HG02610 (cell line): Measurements from ENCODE around the gene C17orf113.

Source experiments
- ATAC-seq: cut with Tn5 transposase; IDR thresholded peaks from one replicate; pipeline ENCODE4 v1.9.1; 2021; ENCODE audit warnings: mild to moderate bottlenecking, moderate library complexity; ENCODE audit not compliant: unreplicated experiment

The C17orf113 gene

DNA sequence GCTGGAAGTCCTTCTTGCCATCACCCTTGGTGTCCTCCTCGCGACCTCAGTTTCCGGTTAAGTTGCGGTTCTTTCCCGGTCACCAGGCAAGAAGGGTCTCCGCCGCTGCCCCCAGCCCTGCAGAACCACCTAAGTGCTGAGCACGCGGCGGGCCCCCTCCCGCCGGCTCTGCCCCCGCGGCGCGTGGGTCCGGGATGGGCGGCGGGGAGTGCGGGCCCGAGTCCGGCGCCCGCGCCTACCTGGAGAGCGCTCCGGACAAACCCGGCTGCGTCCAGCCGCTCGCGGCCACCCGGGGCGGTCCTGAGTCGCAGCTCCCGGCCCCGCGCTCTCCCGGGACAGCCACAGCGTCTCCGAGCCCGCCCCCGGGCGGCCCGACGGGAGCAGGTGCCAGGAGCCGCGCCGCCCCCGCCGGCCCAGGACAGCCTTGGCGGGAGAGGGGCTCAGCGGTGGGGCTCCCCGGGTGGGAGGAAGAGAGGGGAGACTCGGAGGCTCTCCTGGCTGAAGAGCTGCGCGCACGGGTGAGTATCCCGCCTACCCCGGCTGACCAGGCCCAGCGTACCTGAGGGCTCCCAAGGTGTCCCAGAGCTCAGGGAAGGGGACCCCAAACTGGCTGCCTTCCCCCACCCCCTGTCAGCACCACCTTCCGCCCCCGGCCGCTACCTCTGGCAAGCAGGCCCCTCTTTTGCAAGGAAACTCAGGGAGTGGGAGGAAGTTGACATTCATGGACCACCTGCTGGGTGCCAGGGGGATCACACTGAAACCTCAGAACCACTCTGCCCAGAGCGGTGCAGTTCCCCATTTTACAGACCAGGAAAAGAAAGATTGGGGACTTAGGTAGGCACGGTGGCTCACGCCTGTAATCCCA is 22.2 kb upstream of the C17orf113 start:
- no peak for ATAC-seq

DNA sequence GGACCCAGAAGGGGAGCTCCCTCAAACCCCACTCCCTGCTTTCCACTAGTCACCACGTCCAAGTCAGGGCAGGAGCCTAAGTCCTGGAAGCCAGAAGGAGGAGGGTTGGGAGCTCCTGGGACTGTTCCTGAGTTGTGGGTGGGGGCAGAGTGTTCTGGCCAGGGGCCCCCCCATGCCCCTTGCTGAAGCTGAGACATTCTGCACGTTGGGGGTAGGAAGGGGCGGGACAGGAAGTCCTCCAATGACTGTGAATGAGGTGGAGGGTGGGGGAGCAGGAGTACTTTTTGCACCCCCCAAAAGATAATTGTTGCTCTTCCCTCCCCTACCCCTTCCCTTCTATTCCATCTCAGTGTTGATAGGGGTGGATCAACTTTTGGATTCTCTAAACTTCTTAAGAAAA is 21.4 kb upstream of the C17orf113 start:
- ATAC-seq = no peak

DNA sequence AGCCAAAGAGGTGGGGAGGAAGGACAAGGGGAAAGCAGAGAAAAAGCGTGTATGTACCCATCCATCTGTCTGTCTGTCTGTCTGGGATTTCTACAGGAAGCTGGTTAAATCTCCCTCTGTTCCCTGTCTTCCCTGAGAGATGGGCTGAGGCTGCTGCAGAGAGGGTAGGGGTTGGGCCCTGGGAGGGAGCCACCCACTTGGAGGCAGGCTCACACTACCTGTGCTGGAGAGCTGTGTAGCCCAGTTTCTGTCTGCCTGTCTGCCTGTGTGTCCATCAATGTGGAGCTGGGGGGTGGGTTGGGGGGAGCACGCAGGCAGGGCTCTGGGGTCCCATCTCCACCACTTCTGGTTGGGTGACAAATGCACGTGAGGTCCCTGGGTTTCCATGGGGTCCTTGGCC is 18.6 kb upstream of the C17orf113 start:
- ATAC-seq = no peak

DNA sequence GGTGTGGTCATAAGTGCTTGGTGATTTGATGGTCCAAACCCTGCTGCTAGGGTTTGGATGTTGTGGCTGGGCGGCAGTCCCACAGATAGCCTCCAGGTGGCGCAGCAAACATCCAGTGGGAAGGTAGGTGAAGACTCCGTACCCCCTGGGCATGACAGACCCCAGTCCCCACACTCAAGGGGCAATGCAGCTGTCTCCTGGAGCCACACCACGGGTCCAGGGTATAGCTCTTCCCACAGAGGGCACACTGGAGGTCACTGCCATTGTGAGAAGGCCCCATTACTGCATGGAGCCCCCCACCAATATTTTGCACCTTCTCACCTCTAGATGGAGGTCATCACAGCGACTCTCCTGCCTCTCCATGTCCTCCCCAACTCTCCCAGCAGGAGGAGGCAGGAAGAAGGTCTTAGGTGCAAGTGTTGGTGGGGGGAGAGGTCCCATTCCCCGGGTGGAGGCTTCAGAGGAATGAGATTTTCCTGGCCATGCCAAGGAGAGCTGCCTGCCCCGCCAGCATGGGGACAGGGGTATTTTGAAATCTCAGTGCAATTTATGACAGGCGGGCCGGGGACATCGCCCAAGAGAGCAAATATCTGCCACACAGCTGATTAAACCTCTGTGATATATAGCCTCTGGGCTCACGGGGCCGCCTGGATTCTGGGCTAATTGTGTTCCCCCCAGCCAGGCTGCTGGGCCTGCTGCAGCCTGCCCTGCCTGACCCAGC is 17.1 kb upstream of the C17orf113 start:
- ATAC-seq = no peak

DNA sequence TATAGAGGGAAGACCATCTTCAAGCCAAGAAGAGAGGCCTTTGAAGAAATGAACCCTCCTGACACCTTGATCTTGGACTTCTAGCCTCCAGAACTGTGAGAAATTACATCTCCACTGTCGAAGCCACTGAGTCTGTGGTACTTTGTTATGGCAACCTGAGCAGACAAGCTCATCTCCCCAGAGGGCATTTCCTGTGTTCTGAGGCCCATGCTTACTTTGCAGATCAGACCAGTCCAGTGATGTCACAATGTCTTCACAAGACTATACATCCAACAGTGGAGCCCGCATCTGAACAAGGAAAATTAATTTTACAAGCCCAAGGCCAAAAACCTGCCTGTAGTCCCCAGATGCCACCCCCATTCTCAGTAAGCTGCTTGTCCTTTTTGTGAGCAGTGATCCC is 14.8 kb upstream of the C17orf113 start:
- ATAC-seq = no peak

DNA sequence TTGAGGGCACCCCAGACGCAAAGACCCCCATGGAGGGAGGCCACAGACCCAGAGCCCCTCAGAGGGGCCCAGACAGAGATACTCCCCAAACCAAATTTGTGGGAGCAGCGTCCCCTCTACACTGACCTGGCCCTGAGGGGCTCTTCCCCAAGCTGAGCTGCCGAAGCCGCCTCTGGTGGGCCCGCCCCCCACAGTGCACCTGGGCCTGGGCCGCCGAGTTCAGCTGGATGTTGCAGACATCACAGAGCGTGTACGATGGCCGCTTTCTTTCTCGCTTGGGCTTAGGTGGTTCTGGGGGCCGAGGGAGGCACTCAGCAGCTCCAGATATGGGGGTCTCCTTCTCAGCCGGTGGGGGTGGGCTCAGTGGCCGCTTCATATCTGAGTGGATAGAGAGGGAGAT is 12.3 kb upstream of the C17orf113 start:
- no peak for ATAC-seq

DNA sequence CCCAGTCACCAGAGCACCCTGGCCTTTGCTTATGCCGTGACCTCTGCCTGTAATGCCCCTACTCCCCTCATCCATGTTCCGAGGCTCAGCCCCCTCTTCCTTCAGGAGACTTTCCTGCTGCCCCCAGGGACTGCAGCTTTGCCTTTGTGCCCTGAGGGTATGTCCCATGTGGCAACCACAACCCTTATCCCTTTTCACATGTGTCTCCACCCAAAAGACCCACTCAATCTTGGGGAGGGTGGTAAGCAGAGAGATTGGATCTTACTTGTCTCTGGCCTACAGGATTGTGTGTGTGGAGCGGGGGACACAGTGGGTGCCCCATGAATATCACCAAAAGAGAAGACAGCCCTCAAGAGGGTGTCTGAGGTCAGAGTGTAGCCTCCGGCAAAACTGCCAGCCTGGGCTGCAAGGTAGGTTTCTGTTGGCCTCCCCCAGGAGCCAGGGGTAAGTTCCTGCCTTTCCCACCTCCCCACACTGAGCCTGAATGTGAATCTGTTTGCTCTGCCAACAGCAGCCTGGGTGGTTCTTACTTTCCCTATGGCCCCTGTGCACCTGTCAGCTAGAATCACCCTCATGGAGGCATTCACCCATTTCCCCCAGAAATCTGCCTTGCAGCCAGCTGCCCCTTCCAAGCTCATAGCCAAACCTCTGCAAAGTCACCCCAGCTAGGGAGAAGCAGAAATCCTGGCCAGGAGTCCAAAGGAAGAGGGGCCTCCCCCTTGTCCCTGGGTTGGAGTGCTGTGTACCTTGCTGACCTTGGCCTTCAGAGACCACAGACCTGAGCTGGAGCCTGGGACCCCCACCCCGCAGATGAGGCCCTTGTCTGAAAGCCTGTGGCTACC is 11.5 kb upstream of the C17orf113 start:
- no peak for ATAC-seq

DNA sequence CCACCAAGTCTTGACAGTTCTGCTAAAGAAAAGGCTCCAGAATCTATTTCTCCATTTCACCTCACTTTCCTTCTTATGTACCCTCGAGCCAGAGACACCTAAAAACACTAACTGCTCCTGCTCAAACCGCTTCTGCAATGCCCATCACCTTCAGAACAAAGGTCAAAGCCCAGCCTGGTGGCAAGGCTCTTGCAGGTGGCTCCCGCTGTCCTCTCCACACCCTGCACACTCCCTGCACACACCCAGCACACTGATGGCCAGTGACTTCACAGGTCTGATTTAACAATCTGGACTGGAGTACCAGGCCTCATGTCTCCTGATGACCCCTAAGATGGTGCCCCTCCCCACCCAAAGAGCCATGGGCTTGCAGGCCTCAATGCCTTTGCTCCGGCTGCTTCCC is 9.8 kb upstream of the C17orf113 start:
- ATAC-seq = no peak

DNA sequence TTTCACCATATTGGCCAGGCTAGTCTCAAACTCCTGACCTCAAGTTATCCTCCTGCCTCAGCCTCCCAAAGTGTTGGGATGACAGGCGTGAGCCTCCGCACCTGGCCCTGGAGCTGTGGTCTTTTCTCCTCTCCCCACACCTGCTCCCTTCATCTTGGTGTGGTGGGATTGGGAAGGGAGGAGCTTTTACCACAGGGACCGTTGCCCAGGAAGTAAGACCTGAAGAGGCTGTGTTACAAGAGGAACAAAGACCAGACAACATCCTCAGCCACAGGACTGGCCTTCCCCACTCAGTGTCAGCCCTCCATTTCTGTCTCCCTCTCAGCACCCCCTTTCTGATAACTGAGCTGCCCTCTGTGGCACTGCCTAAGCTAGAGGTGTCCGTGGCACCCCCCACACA is 9.4 kb upstream of the C17orf113 start:
- ATAC-seq = no peak

DNA sequence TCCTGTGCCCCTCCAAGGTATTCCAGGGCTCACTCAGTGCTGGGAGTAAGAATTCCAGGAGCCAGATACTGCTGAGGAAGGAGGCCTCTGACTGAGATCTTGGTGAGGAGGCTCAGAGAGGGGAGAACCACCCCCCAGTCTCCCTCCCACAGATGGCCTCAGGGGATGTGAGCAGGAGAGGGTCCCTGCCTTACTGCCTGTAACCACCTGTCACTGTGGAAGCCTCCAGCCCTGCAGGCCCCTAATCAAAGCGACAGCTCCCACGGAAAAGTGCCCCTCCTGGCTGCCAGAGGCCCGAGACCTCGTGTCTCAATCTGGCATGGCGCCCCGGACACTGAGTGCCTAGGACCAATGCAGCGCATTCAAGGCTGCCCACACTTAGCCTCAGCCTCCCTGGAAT is 7.7 kb upstream of the C17orf113 start:
- no peak for ATAC-seq

DNA sequence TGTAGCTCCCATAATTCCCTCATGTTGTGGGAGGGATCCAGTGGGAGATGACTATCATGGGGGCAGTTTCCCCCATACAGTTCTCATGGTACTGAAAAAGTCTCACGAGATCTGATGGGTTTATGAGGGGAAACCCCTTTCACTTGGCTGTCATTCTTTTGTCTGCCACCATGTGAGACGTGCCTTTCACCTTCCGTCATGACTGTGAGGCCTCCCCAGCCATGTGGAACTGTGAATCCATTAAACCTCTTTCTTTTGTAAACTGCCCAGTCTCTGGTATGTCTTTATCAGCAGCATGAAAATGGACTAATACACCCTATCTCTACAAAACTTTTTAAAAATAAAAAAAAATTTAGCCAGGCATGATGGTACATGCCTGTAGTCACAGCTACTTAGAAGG is 6.2 kb upstream of the C17orf113 start:
- ATAC-seq = no peak

DNA sequence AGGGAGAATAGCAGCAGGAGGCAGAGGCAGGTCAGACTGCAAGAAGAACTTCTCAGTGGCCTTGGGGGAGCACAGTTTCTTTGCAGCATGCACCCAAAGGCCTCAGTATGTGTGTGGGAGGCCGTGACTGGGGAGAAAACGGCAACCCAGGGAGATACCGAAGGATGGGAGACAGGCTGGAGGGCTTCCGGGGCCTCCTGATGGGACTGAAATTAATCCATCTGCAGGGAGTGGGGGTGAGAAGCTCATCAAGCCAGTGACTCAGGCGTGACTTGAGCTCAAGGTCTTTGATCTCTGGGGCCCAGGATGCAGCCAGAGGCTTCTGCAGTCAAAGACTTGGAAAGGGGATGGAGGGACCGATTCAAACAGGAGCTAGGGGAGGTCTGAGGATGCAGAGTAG is 5.1 kb upstream of the C17orf113 start:
- no peak for ATAC-seq

DNA sequence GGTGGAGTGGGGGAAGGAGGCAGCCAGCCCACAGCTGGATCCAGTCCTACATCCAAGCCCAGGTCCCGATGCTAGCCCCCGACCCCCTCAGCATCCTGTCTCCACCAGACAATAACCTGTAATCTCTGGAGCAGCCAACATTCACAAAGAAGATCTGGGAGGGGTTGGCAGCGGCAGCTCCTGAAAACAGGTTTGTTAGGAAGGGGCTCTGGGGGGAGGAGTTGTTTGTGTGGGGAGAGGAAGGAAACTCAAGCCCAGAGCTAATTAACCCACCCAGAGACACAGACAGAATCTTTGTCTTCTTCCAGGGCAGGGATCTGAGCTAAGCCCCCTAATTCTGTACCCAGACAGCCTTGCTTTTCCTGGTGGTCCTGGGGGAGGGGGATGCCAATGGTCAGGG is 4.6 kb upstream of the C17orf113 start:
- no peak for ATAC-seq

DNA sequence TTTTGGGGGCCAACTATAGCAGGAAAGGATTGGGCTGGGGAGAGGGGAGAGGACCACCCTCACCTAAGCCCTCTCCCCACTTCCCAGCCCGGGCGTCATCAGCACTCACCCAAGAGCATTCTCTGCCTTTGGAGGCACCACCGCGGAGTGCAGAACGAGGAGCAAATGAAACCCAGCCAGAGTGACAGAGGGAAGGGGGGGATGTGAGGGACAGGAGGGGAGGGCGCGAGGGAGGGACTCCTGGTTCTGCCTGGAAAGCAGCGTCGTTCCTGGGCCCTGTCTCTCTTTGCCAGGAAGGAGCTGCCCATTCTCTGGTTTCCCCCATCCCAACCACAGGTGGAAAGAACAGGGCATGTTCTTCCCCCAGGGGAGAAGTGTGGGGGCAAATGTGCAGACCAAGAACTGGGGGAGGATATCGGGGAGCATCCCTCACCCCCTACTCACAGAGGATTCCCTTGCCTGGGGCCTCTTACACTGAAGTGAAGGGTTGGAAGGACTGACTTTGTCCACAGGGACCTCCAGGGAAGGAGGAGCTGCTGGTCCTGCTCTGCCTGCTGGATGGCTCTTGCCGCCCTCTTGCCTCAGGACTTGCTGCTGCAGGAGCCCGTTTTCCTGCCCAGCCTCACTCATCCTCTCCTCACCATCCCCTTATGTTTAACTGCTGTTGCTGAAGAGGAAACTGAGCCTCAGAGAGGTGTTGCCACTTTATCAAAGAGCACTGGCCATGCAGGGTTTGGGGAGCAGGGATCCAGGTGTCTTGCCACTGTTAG is 3.5 kb upstream of the C17orf113 start:
- ATAC-seq = no peak

DNA sequence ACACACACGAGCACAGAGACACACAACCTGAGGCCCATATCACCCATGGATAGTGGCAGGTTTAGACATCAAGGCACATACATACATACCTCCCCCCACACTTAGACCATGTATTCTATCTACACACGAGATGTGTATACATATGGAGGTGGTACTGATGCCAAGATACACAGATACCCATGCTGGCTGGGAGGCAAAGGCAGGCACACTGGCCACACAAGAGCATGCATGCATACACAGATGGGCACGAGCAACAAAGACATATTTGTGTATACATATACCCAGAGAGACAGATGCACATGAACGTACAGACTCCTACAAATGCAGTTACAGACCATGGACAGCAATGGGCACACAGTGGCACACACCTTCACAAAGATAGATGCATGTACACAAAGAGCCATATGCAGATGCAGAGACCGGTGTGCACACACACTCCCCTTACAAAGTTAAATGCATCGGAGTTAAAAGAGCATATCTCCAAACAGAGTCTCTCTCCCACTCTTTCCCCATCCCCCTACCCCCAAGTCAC is 2.0 kb upstream of the C17orf113 start:
- ATAC-seq = no peak

DNA sequence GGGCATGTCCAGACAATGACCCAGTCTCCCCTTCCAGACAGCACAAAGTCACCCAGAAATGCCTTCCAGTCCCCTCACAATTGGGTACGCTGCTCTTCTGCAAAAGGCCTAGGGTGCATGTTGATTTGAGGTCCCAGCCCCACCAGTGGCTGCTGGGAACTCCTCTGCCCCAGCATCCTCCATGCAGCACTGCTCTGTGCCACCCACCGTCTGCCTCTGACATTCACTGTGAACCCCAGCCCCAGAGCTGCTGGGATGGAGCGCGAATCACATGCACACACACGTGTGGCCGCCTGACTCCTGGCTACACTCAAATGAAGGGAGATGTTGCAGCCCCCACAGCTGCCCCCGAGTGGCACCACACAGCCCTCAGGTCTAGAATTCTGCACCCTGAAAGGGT is 1.2 kb upstream of the C17orf113 start:
- no peak for ATAC-seq

DNA sequence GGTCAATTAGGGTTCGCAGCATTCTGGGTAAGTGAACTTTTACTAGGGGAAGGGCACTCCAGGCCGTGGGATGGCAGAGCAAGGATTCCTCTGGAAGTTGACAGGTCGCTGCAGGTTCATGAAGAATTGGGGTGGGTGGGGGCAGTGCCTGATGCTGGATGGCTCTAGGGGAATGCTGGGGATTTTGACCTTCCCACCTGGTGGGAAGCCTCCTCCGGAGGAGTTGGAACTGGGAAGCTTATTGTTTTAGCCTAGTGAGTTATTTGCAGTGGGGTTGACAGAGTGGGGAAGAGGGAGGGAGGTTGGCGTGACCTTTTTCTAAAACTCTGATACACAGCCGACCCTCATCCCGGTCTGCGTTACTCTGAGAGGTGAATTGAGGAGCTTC is 606 bp upstream of the C17orf113 start:
- ATAC-seq = no peak

DNA sequence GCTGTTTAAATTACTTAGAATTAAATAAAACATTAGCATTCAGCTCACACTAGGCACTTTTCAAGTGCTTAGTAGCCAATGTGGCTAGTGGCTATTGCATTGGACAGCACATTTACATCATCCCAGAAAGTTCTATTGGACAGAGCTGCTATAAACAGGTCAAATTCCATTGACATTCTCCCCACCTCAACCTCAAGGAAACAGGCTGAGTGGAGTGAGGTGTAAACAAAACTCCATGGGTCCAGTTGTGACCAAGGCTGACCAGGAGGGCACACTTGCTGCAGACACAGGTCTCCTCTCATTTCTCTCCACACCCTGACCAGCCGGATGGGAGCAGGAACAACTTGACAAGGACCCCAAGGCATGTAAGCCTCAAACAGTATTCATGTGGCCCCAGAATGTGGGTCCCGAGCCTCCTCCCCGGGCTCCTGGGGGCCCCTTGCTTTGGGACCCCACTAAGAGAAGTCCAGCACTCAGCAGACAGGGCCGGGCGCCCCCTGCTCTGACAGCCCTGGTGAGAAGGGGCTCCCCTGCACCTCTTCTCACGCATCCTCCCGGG is 488 bp downstream of the C17orf113 start:
- no peak for ATAC-seq

DNA sequence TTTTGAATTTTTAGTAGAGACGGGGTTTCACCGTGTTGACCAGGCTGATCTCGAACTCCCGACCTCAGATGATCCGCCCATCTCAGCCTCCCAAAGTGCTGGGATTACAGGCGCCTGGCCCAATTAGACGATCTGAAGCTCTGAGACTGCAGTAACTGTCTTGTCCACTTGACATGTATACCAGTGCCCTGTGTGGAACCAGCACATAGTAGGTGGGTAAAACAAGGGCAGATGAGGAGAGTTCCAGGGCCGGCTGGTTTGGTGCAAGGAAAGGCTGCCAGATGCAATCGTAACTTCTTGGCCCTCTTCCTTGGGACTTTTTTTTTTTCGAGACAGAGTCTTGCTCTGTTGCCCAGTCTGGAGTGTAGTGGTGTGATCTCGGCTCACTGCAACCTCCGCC is 3.1 kb downstream of the C17orf113 start:
- ATAC-seq = no peak

DNA sequence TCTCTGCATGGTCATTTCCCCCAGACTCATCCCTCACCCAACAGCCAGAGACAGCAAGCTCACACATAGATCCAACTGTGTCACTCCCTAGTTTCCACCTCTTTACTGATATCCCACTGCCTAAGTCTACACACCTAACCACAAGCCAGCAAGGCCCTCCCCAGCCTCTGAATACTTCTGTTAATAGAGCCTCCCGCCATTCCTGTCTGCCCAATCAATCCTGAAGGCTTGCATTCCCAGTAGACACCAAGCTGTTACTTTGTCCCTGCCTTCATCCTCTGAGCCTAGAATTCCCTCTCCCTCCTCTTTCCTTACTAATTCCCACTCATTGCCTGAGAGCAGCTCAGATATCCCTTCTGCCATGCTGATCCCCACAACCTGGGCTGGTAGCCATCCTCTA is 4.7 kb downstream of the C17orf113 start:
- ATAC-seq = no peak
